Mesenchymal stem cell (in vitro differentiated cells and primary cell): Measurements from ENCODE around the gene PRICKLE2.

Source experiments
- DNase-seq: peaks from one replicate; pipeline ENCODE4 v3.0.0-alpha.2; 2013
- H2AFZ ChIP-seq: one replicate; pipeline ENCODE4 v1.6.1; 2013; ENCODE audit warnings: low read depth, mild to moderate bottlenecking, control low read depth, inconsistent platforms, low read length, moderate library complexity
- H2AK5ac ChIP-seq: 2 replicates; pipeline ENCODE4 v1.6.1; 2013; ENCODE audit warnings: low read length, moderate library complexity, mild to moderate bottlenecking, inconsistent platforms; ENCODE audit not compliant: severe bottlenecking
- H2BK120ac ChIP-seq: one replicate; pipeline ENCODE4 v1.6.1; 2013; ENCODE audit warnings: low read depth, mild to moderate bottlenecking, inconsistent platforms, low read length, moderate library complexity
- H2BK12ac ChIP-seq, 2 experiments: one replicate each; pipeline ENCODE4 v1.6.1; 2013; ENCODE audit warnings: inconsistent platforms in 2 of 2, low read length in 2 of 2, mild to moderate bottlenecking in 2 of 2, moderate library complexity in 2 of 2, control low read depth in 1 of 2
- H2BK15ac ChIP-seq: one replicate; pipeline ENCODE4 v1.6.1; 2013; ENCODE audit warnings: mild to moderate bottlenecking, low read depth, inconsistent platforms; ENCODE audit not compliant: poor library complexity, severe bottlenecking
- H2BK5ac ChIP-seq: 2 replicates; pipeline ENCODE4 v1.6.1; 2013; ENCODE audit warnings: low read depth, mild to moderate bottlenecking, low read length, control low read depth, inconsistent platforms; ENCODE audit not compliant: poor library complexity, severe bottlenecking
- H3K14ac ChIP-seq, 2 experiments: one replicate each; pipeline ENCODE4 v1.6.1; 2013; ENCODE audit warnings: inconsistent platforms in 2 of 2, low read length in 2 of 2, control low read depth in 1 of 2, mild to moderate bottlenecking in 1 of 2, moderate library complexity in 1 of 2
- H3K18ac ChIP-seq, 2 experiments: one replicate each; pipeline ENCODE4 v1.6.1; 2013; ENCODE audit warnings: inconsistent platforms in 2 of 2, low read length in 2 of 2, control low read depth in 1 of 2, low read depth in 1 of 2, mild to moderate bottlenecking in 1 of 2
- H3K23ac ChIP-seq, 2 experiments: one replicate each; pipeline ENCODE4 v1.6.1; 2013; ENCODE audit warnings: inconsistent platforms in 2 of 2, low read length in 2 of 2, mild to moderate bottlenecking in 2 of 2, moderate library complexity in 2 of 2, control low read depth in 1 of 2
- H3K27ac ChIP-seq: 2 replicates; pipeline ENCODE4 v1.5.1; 2013; ENCODE audit warnings: mild to moderate bottlenecking, moderate library complexity, low read length, control low read depth, inconsistent platforms; ENCODE audit not compliant: poor library complexity, severe bottlenecking
- H3K27me3 ChIP-seq, 2 experiments: 2 replicates each; pipeline versions ENCODE4 v1.6.1 to v1.7.0; 2013; ENCODE audit warnings: low read length in 2 of 2, mild to moderate bottlenecking in 2 of 2, moderate library complexity in 2 of 2, control low read depth in 1 of 2, inconsistent platforms in 1 of 2; ENCODE audit not compliant: control insufficient read depth in 1 of 2, insufficient read depth in 1 of 2
- H3K36me3 ChIP-seq, 2 experiments: 2 replicates each; pipeline versions ENCODE4 v1.6.1 to v1.7.0; 2013; ENCODE audit warnings: low read length in 2 of 2, control low read depth in 1 of 2, inconsistent platforms in 1 of 2, low read depth in 1 of 2, mild to moderate bottlenecking in 1 of 2; ENCODE audit not compliant: insufficient read depth in 2 of 2, control insufficient read depth in 1 of 2
- H3K4ac ChIP-seq, 2 experiments: one replicate each; pipeline ENCODE4 v1.6.1; 2013; ENCODE audit warnings: inconsistent platforms in 2 of 2, low read length in 2 of 2, mild to moderate bottlenecking in 2 of 2, moderate library complexity in 2 of 2, control low read depth in 1 of 2, low read depth in 1 of 2
- H3K4me1 ChIP-seq: 2 replicates; pipeline ENCODE4 v1.6.1; 2013; ENCODE audit warnings: low read depth, low read length, control low read depth; ENCODE audit not compliant: control insufficient read depth, insufficient read depth
- H3K4me2 ChIP-seq: 2 replicates; pipeline ENCODE4 v1.6.1; 2013; ENCODE audit warnings: low read length, mild to moderate bottlenecking, inconsistent platforms; ENCODE audit not compliant: poor library complexity, severe bottlenecking
- H3K4me3 ChIP-seq, 2 experiments: 2 replicates each; pipeline versions ENCODE4 v1.5.1 to v1.7.0; 2013; ENCODE audit warnings: low read length in 2 of 2, mild to moderate bottlenecking in 2 of 2, control low read depth in 1 of 2, low read depth in 1 of 2; ENCODE audit not compliant: insufficient read depth in 1 of 2
- H3K79me1 ChIP-seq: replicated peaks from 2 replicates; pipeline ENCODE4 v1.6.1; 2013; ENCODE audit warnings: mild to moderate bottlenecking, control low read depth, low read length, inconsistent platforms; ENCODE audit not compliant: poor library complexity, severe bottlenecking
- H3K9ac ChIP-seq: 2 replicates; pipeline ENCODE4 v1.7.0; 2013; ENCODE audit warnings: mild to moderate bottlenecking, low read length, moderate library complexity
- H3K9me3 ChIP-seq: 2 replicates; pipeline ENCODE4 v1.7.0; 2013; ENCODE audit warnings: mild to moderate bottlenecking, low read length; ENCODE audit not compliant: control insufficient read depth
- H4K8ac ChIP-seq: one replicate; pipeline ENCODE4 v1.6.1; 2013; ENCODE audit warnings: inconsistent platforms, mild to moderate bottlenecking, low read length, moderate library complexity
- H4K91ac ChIP-seq: one replicate; pipeline ENCODE4 v1.6.1; 2013; ENCODE audit warnings: mild to moderate bottlenecking, low read length, inconsistent platforms
- WGBS: methylation state at CpG from one replicate; pipeline ENCODE4 v1.1.7; 2013; ENCODE audit warnings: mixed read lengths; 5-methylcytosine and 5-hydroxymethylcytosine counted together

Gene PRICKLE2

DNA sequence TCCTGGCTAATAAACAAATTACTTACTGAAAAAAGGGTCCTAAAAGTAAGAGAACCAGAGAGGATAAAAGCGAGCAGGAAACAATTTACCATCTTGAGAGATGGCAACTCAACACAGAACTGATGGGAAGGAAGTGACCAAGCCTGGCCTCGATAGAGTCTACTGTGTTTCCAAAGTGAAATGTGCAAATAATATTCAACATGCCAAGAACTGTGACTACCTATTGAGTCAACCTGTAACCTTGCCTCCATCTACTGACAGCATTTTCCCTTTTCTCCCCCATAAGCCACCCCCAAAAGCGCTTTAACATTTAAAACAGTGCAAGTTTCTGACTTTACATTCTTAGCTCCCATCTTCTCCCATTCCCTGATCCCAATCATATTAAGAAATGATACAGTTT, 126.6 kb downstream of the PRICKLE2 start:
- 90% methylated on average over 3 of the region's 3 CpGs for WGBS

DNA sequence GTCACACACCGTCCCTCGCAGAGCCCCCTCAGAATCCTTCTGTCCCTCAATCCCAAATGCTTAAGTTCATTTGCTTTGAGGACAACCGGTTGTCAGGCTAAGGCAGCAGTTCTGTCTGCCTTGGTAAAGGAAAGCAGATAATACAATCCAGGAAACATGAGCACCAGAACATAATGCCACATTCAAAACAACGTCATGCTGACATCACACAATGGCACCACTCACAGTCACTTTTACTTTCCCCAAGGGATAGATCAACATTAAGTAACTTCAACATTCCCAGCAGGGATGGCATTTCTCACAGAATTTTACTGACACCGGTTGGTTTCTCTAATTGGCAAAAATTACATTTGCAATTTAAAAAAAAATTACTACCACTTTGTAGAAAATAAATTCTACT, 127.3 kb downstream of the PRICKLE2 start:
- Histone ChIP-seq H3K36me3 (peaks cover 24 to 66% of the 10 kb centered on the region in 2 experiments), H3K9me3 (no peaks in the 10 kb centered on the region), H2BK15ac (no peak overlapping the region)

More for the DNA sequence above, 126.6 kb downstream of the PRICKLE2 start:
- no peaks in the 10 kb centered on the region for H3K9me3 ChIP-seq
- H3K79me1 ChIP-seq = peaks cover 38% of the 10 kb centered on the region
- no peak overlapping the region for H3K4me2 ChIP-seq
- no peak overlapping the region for H2BK15ac ChIP-seq
- H3K27me3 ChIP-seq = no peaks in the 10 kb centered on the region
- no peak overlapping the region for H3K23ac ChIP-seq
- H2AK5ac ChIP-seq = no peak overlapping the region
- H4K8ac ChIP-seq = no peak overlapping the region
- H3K36me3 ChIP-seq = peaks cover 24 to 66% of the 10 kb centered on the region in 2 experiments
- H2BK5ac ChIP-seq = no peak overlapping the region
- H3K4me1 ChIP-seq = peaks cover 3% of the 10 kb centered on the region
- H3K18ac ChIP-seq = no peak overlapping the region
- H3K4me3 ChIP-seq = no peak overlapping the region
- no peak overlapping the region for H3K4ac ChIP-seq
- H3K9ac ChIP-seq = no peak overlapping the region
- H3K14ac ChIP-seq = no peak overlapping the region
- no peak overlapping the region for H2AFZ ChIP-seq
- no peak overlapping the region for H2BK120ac ChIP-seq
- H3K27ac ChIP-seq = no peak overlapping the region
- no peak for DNase-seq
- no peak overlapping the region for H2BK12ac ChIP-seq
- H4K91ac ChIP-seq = no peak overlapping the region

DNA sequence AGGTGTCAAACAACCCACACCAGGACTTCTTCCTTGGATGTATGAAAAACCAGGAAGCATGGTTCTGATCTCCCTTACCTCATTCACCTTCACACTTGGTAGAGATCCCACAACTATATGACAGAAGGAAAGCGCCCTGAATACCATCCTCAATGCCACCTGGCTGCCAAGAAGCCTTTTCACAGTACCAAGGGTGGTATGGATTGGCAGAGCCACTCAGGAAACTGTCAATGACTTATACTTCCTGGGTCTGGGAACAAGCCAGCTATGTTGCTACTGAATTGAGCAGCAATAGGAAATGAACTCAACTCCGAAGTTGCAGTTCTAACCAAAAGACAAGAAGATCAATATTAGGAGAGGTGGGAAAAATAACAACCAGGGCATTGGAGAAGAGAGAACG, 129.5 kb downstream of the PRICKLE2 start:
- 98% methylated on average over 3 of the region's 3 CpGs for WGBS
- no peaks in the 10 kb centered on the region for H3K27me3 ChIP-seq
- H2BK15ac ChIP-seq = no peak overlapping the region

More for the DNA sequence above, 127.3 kb downstream of the PRICKLE2 start:
- no peak overlapping the region for H3K23ac ChIP-seq
- H3K79me1 ChIP-seq = peaks cover 38% of the 10 kb centered on the region
- H4K8ac ChIP-seq = no peak overlapping the region
- no peaks in the 10 kb centered on the region for H3K27me3 ChIP-seq
- no peak overlapping the region for H2AK5ac ChIP-seq
- H3K4me1 ChIP-seq = peaks cover 3% of the 10 kb centered on the region
- no peak overlapping the region for H2BK120ac ChIP-seq
- H3K18ac ChIP-seq = no peak overlapping the region
- no peak overlapping the region for H3K4me3 ChIP-seq
- DNase-seq = no peak
- no peak overlapping the region for H3K9ac ChIP-seq
- 88% methylated on average over 5 of the region's 5 CpGs for WGBS
- no peak overlapping the region for H2BK12ac ChIP-seq
- H3K4me2 ChIP-seq = no peak overlapping the region
- H2BK5ac ChIP-seq = no peak overlapping the region
- no peak overlapping the region for H3K4ac ChIP-seq
- H2AFZ ChIP-seq = no peak overlapping the region
- no peak overlapping the region for H4K91ac ChIP-seq
- H3K14ac ChIP-seq = no peak overlapping the region
- no peak overlapping the region for H3K27ac ChIP-seq

DNA sequence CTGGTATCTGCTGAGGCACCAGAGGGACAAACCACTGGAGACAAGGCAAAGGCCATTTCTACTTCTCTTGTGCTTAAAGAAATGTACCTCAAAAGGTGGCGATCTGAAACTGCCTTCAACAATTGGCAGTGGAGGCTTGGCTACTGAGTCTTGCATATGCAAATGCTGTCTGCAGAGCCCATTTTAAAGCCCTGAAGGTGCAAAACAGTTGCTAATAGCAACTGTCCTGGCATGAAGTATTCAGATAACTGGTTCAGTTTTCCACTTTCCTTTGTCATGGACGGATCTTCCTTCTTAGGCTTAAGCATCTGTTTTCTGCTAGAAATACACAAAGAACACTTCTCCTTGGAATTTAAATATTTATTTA, 130.6 kb downstream of the PRICKLE2 start:
- Histone ChIP-seq H3K36me3 (peaks cover 17 to 52% of the 10 kb centered on the region in 2 experiments), H2BK12ac (no peak overlapping the region), H2BK120ac (no peak overlapping the region), H3K14ac (no peak overlapping the region), H3K4me3 (no peak overlapping the region), H3K9ac (no peak overlapping the region), H3K4me2 (no peak overlapping the region), H3K9me3 (no peaks in the 10 kb centered on the region), H3K23ac (peak overlapping the region in 1 of 2 experiments; percentile 63), H4K8ac (no peak overlapping the region), H2BK5ac (no peak overlapping the region), H3K79me1 (peaks cover 27% of the 10 kb centered on the region), H3K4ac (no peak overlapping the region), H3K18ac (no peak overlapping the region), H2BK15ac (no peak overlapping the region), H3K4me1 (no peaks in the 10 kb centered on the region), H2AFZ (no peak overlapping the region), H3K27ac (no peak overlapping the region), H4K91ac (no peak overlapping the region), H3K27me3 (no peaks in the 10 kb centered on the region), H2AK5ac (no peak overlapping the region)
- 0% methylated on average over 1 of the region's 2 CpGs for WGBS
- no peak for DNase-seq

More for the DNA sequence above, 129.5 kb downstream of the PRICKLE2 start:
- Histone ChIP-seq H3K23ac (no peak overlapping the region), H4K91ac (no peak overlapping the region), H3K36me3 (peaks cover 24 to 53% of the 10 kb centered on the region in 2 experiments), H3K9ac (no peak overlapping the region), H2AFZ (no peak overlapping the region), H3K4me2 (no peak overlapping the region), H3K79me1 (peaks cover 36% of the 10 kb centered on the region), H3K4ac (no peak overlapping the region), H3K4me1 (peaks cover 1% of the 10 kb centered on the region), H4K8ac (no peak overlapping the region), H2BK120ac (no peak overlapping the region), H3K18ac (no peak overlapping the region), H2BK5ac (no peak overlapping the region), H3K14ac (no peak overlapping the region), H2BK12ac (no peak overlapping the region), H3K4me3 (no peak overlapping the region), H3K9me3 (no peaks in the 10 kb centered on the region), H2AK5ac (no peak overlapping the region), H3K27ac (no peak overlapping the region)
- DNase-seq = no peak
